GM18858 (cell line): ENCODE results near the gene MIDN.

Source experiments
- ATAC-seq: cut with Tn5 transposase; IDR thresholded peaks from one replicate; pipeline ENCODE4 v1.9.1; 2021; ENCODE audit not compliant: unreplicated experiment

MIDN gene

DNA sequence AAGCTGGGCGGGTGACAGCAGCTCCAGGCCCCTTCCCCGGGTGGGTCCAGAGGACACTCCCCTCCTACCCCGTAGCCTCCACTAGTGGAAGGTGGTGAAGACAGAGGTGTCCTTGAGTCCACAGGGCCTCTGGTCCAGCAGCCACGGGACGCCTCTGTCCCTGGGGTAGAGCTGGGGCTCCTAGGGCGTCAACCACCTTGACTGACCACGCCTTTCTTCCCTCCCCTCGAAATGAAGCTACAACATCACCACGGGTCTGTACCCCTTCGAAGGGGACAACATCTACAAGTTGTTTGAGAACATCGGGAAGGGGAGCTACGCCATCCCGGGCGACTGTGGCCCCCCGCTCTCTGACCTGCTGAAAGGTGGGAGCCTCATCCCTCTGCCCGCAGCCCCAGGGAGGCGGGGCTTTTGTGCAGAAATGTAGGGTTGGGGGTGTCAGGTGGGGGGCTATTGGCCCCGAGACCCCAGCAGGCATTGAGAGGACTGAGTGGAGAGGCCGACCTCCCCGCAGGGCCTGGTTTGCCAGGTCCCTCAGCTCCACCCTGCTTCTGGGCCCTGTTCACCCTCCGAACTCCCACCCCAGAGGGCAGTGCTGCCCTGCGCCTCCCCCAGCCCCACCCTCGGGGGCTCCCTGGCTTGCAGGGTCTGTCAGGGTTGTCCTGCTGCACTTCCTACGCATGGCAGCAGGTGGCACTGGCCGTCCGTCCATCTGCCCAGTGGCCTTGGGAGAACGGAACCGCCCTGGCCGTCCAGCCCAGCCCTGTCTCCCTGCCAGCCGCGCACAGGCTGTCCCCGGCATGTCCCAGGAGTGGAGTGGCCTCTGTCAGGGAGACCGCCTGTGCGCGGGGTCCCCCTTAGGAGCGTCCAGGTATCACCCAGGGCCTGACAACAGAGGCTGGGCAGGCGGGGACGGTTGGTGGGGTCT lies 27.1 kb upstream of the MIDN start:
- ATAC-seq: no peak

DNA sequence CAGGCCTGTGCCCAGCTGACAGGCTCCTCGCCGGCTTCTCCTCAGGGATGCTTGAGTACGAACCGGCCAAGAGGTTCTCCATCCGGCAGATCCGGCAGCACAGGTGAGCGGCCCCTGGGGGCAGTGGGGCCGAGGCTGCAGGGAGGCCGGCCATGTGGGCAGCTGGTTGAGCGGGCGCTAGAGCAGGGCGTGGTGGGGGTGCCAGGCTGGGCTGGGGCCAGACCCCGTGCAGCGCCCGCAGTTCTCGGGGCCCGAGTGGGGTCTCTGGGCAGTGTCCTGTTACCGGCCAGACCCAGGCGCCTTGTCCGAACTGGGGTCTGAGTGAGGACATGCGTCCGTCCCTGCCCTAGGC lies 26.5 kb upstream of the MIDN start:
- ATAC-seq: no peak

DNA sequence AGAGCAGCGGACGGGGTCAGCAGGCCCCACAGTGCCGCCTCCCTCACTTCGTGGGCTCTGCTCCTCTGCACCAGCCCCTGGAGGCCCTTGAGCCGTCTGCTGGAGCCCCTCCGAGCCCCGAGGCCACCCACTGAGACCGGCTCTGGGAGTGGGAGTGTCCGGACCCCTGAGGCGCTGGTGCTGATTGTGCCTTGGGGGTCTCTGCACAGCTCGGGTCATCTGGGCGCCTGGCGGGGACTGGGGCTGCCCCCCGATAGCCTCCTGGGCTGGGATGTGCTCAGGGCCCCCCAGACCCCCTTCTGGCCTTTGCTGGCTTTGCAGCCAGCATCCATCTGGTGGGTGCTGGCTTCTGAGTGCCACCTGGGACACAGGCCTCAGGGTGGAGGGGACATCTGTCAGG lies 26.0 kb upstream of the MIDN start:
- ATAC-seq: no peak

GRCh38 chr19:1223018-1223855 lies 25.1 kb upstream of the MIDN start:
- ATAC-seq: no peak

DNA sequence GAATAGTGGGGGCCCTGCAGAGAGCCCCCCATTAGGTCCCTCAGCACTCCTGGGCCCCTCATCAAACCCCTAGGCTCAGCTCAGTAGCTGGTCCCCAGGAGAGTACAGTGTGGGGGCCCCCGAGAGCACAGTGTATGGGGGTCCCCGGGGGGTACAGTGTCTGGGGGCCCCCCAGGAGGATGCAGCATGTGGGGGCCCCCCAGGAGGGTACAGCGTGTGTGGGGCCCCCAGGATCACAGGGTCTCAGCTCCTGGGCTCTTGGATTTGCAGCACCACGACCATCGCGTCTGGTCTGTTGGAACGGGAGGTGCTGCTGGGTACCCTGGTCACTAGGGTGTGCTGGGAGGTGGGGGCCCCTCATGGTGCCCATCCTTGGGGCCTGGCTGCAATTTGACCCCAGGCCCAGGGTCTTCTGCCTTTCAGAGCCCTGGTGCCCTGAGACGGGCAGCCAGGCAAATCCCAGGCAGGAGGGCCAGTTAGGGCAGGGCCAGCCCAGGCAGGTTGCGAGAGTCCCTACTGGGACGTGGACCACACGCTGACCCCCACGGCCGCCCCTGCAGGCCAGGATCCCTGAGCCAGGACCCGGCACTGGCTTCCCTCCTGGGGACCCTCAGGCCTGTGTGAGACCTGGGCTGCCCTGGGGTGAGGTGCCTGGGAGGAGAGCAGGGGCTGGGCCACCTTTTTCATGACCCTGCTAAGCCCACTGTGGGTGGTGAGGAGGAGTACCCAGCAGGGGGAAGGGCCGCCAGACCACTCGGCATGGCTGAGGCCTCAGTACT lies 24.1 kb upstream of the MIDN start:
- no peak for ATAC-seq

- no peak for ATAC-seq
These were observed 23.5 kb upstream of the MIDN start for GRCh38 chr19:1224847-1225246.

GRCh38 chr19:1225440-1226226 lies 22.8 kb upstream of the MIDN start:
- ATAC-seq: no peak

DNA sequence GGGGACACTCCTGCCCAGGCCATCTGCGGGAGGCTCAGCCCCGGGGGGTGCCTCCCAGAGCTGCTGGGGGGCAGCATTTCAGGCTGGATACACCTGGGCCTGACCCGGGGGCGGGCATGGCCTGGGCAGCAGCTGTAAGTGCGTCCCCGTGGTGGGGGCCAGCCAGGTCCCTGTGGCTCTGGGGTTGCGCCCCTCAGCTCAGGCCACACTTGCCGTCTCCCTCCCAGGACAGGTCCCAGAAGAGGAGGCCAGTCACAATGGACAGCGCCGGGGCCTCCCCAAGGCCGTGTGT lies 22.2 kb upstream of the MIDN start:
- no peak for ATAC-seq

- no peak for ATAC-seq
These were observed 21.7 kb upstream of the MIDN start for GRCh38 chr19:1226522-1227303.

DNA sequence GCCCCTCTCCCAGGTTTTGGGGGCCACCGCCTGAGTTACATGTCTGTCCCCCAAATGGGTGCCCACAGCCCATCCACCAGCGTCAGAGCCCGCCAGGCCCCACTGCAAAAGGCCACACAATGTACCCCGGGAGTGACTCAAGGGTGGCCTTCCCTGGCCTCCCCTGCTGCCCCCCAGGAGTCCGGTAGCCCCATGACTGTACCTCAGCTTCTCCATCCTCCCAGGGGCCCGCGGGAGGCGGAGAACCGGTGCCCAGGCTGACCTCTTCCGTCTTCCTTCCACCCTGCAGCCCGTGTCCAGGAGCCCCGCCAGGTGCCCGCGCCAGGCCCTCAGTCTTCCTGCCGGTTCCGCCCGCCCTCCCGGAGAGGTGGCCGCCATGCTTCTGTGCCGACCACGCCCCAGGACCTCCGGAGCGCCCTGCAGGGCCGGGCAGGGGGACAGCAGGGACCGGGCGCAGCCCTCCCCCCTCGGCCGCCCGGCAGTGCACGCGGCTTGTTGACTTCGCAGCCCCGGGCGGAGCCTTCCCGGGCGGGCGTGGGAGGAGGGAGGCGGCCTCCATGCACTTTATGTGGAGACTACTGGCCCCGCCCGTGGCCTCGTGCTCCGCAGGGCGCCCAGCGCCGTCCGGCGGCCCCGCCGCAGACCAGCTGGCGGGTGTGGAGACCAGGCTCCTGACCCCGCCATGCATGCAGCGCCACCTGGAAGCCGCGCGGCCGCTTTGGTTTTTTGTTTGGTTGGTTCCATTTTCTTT lies 20.9 kb upstream of the MIDN start:
- no peak for ATAC-seq

- no peak for ATAC-seq
These were observed 20.0 kb upstream of the MIDN start for GRCh38 chr19:1228161-1228957.

GRCh38 chr19:1229056-1229923 lies 19.1 kb upstream of the MIDN start:
- ATAC-seq: no peak

- no peak for ATAC-seq
These were observed 18.2 kb upstream of the MIDN start for GRCh38 chr19:1229924-1230782.

- no peak for ATAC-seq
These were observed 17.4 kb upstream of the MIDN start for GRCh38 chr19:1230783-1231489.

DNA sequence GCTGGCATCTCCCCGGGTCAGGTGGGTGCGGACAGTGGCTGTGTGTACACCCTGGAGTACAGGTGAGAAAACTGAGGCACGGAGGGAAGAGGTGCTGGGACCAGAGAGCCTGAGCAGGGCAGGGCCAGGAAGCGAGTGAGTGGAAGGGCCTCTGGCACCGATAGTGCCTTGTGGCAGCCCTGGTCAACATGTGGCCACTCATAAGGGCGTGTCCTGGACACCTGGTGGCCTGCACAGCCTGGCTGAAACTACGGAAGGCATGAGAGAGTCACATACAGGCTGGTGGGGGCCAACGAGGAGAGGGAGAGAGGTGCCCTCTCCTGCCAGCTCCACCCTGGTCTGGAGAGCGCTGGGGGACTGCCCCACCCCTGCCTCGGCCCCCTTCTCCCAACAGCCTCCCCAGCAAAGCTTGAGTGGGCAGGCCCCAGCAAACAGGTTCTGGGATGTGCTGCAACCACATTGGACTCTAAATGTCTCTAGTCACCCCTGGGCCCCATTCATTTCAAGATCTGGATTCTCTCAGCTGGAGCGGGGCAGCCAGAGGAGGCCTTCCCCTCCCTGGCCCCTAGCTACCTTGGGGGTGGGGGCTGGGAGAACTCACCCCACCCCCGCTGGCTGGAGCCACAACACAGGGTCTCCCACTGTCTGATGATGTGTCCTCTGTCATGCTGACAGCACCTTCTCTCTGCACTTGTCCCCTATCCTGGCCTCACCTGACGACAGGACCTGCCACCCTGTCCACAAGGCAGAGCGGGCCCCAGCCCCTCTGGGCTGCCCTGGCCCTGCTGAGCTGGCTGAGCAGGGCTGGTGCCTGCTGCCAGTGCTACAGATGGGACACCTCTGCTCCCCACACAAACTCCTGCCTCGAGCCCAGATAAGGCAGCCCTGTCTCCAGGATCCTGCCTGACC lies 16.4 kb upstream of the MIDN start:
- ATAC-seq: no peak
